CD4-positive, alpha-beta T cell treated with Interleukin-21 for 1 hour (primary cell): ENCODE results near the gene LRRC56.

Experiments used
- DNase-seq: peaks from one replicate; pipeline ENCODE4 v3.0.0-alpha.2; 2020

LRRC56 gene

GRCh38 chr11:544817-545166, 7.5 kb downstream of the LRRC56 start:
- no peak for DNase-seq

DNA sequence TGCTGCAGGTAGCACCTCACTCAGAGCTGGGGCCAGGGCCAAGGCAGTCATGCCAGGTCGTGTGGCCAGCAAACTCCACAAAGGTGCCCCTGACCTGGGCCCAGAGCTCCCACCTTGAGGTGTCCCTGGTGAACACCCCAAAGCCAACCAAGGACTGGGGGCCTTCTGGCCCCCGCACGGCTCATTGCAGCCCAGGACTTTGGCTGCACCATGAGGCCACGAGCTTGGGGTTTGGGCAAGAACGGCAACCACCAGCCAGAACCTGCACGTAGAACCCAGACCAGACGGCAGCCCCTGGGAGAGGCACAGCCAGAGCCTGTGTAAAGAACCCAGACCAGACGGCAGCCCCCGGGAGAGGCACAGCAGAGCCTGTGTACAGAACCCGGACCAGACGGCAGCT, 7.8 kb downstream of the LRRC56 start:
- DNase-seq, result no peak

GRCh38 chr11:548700-549603, 11.6 kb downstream of the LRRC56 start:
- DNase-seq, result no peak

GRCh38 chr11:550021-550745, 12.9 kb downstream of the LRRC56 start:
- no peak for DNase-seq

- no peak for DNase-seq
Observed at GRCh38 chr11:550746-551085, 13.4 kb downstream of the LRRC56 start.

GRCh38 chr11:551131-551530, 13.8 kb downstream of the LRRC56 start:
- DNase-seq, result no peak

GRCh38 chr11:551596-551995, 14.3 kb downstream of the LRRC56 start:
- DNase-seq, result no peak

- DNase-seq, result no peak
Observed at GRCh38 chr11:553083-553987, 16.0 kb downstream of the LRRC56 start.

DNA sequence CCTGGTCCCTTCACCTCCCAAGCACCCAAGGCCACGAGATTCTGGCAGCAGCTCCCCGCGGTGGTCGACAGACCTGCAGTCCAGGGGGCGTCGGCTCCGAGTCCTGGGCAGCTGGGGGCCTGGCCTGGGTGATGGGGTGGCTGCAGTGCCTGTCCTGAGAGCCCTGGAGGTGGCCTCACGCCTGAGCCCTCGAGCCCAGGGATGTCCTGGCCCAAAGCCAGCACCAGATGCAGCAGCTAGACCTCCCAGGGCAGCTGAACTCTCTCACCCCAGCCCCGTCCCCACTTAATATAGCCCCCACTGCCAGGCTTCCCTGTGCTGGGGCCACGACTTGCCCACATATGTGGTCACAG, 16.6 kb downstream of the LRRC56 start:
- DNase-seq, result no peak

DNA sequence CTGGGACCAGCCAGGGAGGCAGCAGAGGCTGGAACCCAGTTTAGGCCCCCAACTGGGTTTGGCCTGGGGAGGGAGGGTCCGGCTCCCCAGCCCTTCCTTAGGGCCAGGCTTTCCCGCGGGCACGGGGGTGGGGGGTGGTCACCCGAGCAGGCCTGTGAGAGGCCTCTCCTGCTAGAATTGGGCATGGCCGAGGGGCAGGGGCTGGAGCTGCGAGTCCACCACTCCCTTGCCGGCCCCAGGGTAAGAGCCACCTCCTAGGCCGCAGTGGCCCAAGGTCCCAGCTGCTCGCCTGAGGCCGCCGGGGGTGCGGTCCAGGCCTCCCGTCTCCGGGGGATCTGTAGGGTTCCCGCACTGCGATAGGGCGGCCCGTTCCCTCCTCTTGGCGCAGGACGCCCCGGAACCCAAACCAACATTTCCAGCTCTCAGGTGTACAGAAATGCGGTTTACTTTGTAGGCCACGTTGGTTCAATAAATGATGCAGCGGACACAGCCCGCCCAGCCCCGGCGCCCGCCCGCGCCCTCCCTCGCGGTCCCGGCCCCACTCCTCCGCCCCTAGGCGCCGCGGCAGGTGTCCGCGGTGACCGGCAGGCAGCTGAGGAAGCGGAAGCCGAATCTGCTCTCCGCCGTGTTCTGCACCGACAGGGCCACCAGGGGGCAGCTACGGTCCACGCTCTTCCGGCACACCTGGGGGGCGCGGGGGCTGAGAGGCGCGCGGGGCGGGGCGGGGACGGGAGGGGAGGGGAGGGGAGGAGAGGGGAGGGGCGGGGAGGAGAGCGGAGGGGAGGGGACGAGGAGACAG, 17.3 kb downstream of the LRRC56 start:
- DNase-seq, result peak; percentile 83

DNA sequence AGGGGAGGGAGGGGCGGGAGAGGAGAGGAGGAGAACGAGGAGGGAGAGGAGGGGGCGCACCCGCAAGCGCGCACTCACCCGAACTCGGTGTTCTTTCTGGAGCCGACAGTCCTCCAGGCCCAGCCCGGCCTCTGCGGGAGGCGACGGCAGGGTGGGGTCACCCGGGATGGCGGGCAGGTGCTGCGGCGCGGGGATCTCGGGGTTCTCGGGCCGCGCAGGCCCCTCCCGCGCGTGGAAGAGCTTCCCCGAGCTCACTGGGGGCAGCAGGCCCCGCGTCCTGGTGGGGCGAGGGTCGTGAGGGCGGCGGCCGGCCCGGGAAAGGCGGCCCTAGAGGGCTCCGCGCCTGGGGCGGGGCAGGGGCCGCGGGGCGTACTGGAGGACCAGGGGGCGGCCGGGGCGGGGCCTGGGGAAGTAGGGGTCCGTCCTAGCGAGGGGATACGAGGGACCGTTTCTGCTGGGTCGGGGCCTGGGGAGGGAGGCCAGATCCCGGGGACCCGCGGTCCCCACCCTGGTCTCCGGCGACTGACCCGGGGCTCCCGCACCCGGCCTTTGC, 18.0 kb downstream of the LRRC56 start:
- no peak for DNase-seq

DNA sequence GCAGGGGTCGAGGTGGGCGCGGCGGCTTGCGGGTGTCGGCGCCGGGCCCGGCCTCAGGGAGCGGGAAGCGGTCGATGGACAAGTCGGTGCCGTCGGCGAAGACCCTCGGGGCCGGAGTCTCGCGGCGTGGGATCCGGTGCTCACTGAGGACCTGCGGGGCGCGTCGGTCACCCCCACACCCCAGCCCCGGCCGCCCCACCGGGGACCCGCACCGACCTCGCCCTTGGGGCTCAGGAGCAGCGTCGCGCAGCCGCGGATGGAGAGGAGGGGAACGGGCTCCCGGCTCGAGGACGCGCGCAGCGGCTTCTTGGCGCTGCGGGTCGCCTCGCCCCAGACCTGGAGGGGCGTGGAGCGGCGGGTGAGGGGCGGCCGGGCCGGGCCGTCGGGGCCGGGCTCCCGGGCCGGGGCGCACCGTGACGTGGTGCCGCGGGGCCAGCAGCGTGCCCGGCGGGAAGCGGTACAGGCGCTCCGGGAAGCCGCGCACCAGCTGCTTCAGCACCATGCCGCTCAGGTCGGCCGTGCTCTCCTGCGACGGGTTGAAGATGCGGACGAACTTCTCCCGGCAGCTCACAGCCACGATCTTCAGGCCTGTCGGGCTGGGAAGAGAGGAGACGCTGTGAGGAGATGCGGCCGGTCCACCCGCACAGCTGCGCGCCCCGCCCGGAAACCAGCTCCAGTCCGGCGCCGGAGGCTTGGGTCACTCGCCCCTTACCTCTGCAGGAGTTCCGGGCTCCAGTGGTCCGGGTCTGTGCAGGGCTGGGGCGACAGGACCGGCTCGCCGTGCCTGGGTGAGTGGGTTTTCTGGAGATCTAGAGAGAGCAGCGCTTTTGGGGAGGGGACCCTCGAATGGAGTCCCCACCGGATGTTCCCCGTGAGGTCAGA, 18.7 kb downstream of the LRRC56 start:
- no peak for DNase-seq

DNA sequence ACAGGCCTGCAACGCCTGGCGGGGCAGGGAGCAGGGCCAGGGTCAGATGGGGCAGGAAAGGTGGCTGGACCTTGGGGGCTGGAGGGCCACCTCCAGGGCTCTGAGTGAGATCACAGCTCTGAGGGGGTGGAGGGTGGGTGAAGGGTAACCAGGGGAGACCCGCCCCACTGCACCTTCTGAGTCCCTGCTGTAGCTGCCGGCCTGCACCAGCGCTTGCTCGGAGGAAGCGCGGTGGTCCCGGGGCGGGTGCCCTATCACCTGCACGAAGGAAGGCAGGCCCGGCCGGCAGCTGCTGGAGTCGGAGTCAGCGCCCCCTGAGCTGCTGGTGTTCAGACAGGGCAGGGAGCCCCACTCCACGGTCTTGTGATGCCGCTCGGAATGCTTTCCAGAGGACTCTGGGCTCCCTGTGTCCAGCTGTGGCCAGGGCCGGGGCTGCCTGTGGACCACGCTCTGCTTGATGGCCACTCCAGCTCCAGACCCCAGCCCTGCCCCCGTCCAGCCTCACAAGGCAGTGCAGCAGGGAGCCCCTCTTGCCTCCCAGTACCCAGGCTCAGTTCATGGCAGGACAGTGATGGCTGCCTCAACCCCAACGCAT, 19.4 kb downstream of the LRRC56 start:
- DNase-seq, result no peak

GRCh38 chr11:557328-558132, 20.2 kb downstream of the LRRC56 start:
- DNase-seq, result no peak

GRCh38 chr11:558503-558902, 21.2 kb downstream of the LRRC56 start:
- no peak for DNase-seq

DNA sequence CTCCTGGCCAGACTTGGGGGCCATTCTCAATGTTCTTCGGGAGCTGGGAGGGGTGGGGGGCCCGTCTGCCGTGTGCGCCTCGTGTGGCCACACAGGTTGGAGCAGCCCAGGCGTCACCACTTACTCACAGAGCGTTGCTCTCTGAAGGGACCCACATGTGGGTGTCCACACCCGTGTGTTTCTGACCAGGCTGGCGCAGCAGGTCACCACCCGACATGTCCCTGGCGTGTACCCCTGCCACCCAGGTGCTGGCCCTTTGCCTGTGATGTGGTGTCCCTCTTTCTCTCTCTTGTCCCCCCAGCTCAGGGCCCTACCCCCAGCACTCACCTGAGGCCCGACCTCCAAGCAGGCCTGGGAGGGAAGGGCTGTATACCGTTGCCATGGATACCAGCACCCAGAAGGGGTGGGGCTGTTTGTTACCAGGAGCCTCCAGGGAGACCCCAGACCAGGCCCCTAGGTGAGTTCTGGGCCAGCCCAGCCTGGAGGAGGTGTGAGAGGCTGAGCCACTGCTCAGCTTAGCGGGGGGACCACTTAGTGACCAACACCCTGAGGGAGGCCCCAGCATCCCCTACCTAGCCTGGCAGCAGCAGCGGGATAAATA, 21.8 kb downstream of the LRRC56 start:
- DNase-seq, result no peak

DNA sequence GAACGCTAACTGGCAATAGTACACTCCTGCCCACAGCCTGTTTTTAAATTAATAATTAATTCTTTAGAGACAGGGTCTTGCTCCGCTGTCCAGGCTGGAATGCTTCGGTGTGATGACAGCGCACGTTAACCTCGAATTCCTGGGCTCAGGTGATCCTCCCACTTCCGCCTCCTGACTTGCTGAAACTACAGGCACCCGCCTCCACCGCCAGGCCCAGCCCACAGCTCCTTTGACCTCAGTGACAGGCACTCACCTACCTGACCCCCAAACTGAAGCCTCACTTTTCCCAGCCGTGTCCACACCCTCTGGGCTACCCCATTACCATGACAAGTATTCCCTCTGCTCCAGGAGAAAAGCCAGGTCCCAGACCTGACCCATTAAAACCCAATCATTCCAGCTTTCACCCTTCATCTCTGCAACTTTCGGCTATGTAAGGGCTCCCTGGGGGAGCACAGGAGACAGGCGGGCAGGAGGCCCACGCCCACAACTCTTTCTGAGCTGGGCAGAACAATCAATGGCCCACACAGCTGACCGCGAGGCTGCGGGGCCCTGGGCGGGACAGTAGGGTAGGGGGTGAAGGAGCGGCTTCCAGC, 22.5 kb downstream of the LRRC56 start:
- DNase-seq, result no peak

DNA sequence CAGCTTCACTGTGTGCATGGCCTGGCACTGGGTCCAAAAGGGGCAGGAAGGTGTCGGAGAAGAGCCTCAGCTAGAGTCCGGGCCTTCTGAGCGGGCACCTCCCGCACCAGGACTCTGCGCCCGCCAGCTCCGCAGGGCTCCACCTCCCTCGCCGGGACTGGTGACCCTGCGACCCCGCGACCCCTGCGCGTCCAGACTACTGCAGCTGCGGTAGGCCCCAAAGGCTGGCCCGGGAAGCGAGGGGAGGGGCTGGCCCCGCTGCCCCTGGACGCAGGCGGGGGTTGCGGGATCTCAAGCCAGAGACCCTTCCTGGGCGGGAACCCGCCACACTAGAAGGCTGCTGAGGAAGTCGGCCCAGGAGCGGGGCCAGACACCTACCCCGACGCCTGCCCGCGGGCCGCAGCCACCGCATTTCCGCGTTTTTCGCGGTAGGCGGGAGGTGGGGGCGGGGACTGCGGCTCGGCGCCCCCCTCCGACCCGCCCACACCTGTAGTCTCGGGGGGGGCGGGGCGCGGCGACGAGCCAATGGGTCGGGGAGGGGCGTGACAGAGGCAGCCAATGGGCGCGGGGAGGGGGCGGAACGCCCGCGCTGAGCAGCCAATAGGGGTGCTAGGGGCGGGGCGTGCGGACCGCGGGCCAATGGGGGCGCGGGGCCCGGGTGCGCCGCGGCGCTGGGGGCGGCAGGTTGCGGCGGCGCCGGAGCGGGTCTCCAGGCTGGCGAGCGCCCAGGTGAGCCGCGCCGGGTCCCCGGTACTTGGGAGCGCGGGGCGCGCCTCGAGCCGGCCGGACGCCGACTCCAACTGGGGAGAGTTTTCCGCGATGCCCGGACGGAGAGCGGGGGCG, 23.2 kb downstream of the LRRC56 start, which contains the start of the genes LMNTD2 and RASSF7:
Gene LMNTD2 (minus strand): TSS at position 434 of the 843 bp plus-strand sequence. CDS start 22 bp downstream, at position 412.
Gene RASSF7 (plus strand): TSS at position 666 of the 843 bp plus-strand sequence. CDS start 799 bp downstream, outside the sequence.
- peak; percentile 95 for DNase-seq
